Endothelial cell of umbilical vein (primary cell): Measurements from ENCODE around the gene PTPRCAP. TPM values are rescaled to one million over a fixed set of nuclear protein-coding genes. Genes with fewer than 3 reads are reported as not detected.

Source experiments
- BruUV-seq: library from RNA; stranded (reverse); fragments of 400-500 nt; replicated peaks from 2 replicates; lab custom pipeline; 2021; lab: Mats Ljungman, UMichigan
- CTCF ChIA-PET: fragments of 300-600, 350-600 bp; sonication (Branson Sonifier 250); formaldehyde crosslinking; loops from one replicate; lab custom pipeline; 2021; ENCODE audit warnings: antibody characterized with exemption, inconsistent platforms; lab: Charles Lee
- POLR2A ChIA-PET: fragments of 300-600, 350-600 bp; sonication (Branson Sonifier 250); formaldehyde crosslinking; loops from one replicate; lab custom pipeline; 2021; ENCODE audit warnings: antibody characterized with exemption, inconsistent platforms; lab: Charles Lee
- DNase-seq: peaks from one replicate; pipeline ENCODE4 v3.0.0-alpha.2; 2011; ENCODE audit warnings: low read depth, low spot score
- FAIRE-seq: peaks from 2 replicates; lab custom pipeline; 2011; peaks lifted over from hg19 to GRCh38; lab: Jason Lieb, UNC
- H2AFZ ChIP-seq: 2 replicates; pipeline ENCODE4 v1.6.0; 2012; ENCODE audit warnings: low read depth, low read length, control low read depth, inconsistent platforms
- H3K27ac ChIP-seq: 2 replicates; pipeline ENCODE4 v1.5.1; 2011; ENCODE audit warnings: low read depth, mild to moderate bottlenecking, control low read depth, low read length, moderate library complexity; ENCODE audit not compliant: insufficient read depth
- H3K27me3 ChIP-seq, 2 experiments: 2 replicates each; pipeline versions ENCODE4 v1.6.0 to v1.6.1; 2011; ENCODE audit warnings: low read length in 2 of 2, mixed read lengths in 1 of 2; ENCODE audit not compliant: control insufficient read depth in 2 of 2, insufficient read depth in 2 of 2
- H3K36me3 ChIP-seq, 2 experiments: 2 replicates in 1 of 2; 3 replicates in 1 of 2; pipeline ENCODE4 v1.5.1; 2011; ENCODE audit warnings: low read length in 2 of 2, mild to moderate bottlenecking in 1 of 2, moderate library complexity in 1 of 2; ENCODE audit not compliant: control insufficient read depth in 2 of 2, insufficient read depth in 2 of 2; ENCODE audit errors: extremely low read depth in 1 of 2
- H3K4me1 ChIP-seq: 3 replicates; pipeline ENCODE4 v1.5.1; 2011; ENCODE audit warnings: mild to moderate bottlenecking, low read length; ENCODE audit not compliant: control insufficient read depth, insufficient read depth; ENCODE audit errors: extremely low read depth
- H3K4me2 ChIP-seq: 2 replicates; pipeline ENCODE4 v1.6.1; 2011; ENCODE audit warnings: low read length, control low read depth, mixed read lengths; ENCODE audit not compliant: insufficient read depth
- H3K4me3 ChIP-seq, 3 experiments: fragments of 200-600 bp in 1 of 3; sonication (generic), shearing (Covaris generic) in 1 of 3; replicated peaks in 1 of 3; 2 replicates each; pipeline ENCODE4 v1.5.1; 2011 to 2016; ENCODE audit warnings: control low read depth in 3 of 3, low read length in 3 of 3, mild to moderate bottlenecking in 2 of 3, inconsistent platforms in 1 of 3, low read depth in 1 of 3, moderate library complexity in 1 of 3; ENCODE audit not compliant: insufficient read depth in 1 of 3
- H3K79me2 ChIP-seq: 2 replicates; pipeline ENCODE4 v1.6.0; 2012; ENCODE audit warnings: low read length, inconsistent platforms; ENCODE audit not compliant: control insufficient read depth, insufficient read depth
- H3K9ac ChIP-seq: replicated peaks from 2 replicates; pipeline ENCODE3; 2011; ENCODE audit warnings: low read length, control low read depth; ENCODE audit not compliant: insufficient read depth; ENCODE audit errors: extremely low read depth
- H3K9me1 ChIP-seq: replicated peaks from 3 replicates; pipeline ENCODE4 v1.6.0; 2011; ENCODE audit warnings: mild to moderate bottlenecking, low read length; ENCODE audit not compliant: control insufficient read depth, insufficient read depth; ENCODE audit errors: extremely low read depth
- H3K9me3 ChIP-seq: replicated peaks from 2 replicates; pipeline ENCODE4 v1.5.1; 2012; ENCODE audit warnings: low read length, inconsistent platforms; ENCODE audit not compliant: control insufficient read depth, insufficient read depth
- H4K20me1 ChIP-seq: replicated peaks from 2 replicates; pipeline ENCODE3; 2011; ENCODE audit warnings: mild to moderate bottlenecking, low read length; ENCODE audit not compliant: control insufficient read depth, insufficient read depth; ENCODE audit errors: extremely low read depth
- CTCF ChIP-seq, 2 donors: IDR thresholded peaks; 1 replicate in 1 of 2; 2 replicates in 1 of 2; pipeline ENCODE4 v1.5.1; 2011; ENCODE audit warnings: low read length in 2 of 2, mild to moderate bottlenecking in 2 of 2, moderate library complexity in 2 of 2, control low read depth in 1 of 2, inconsistent platforms in 1 of 2, low read depth in 1 of 2; ENCODE audit not compliant: insufficient read depth in 1 of 2; ENCODE audit errors: extremely low read depth in 1 of 2
- EZH2 ChIP-seq: IDR thresholded peaks from 2 replicates; pipeline ENCODE4 v1.6.1; 2012; ENCODE audit warnings: borderline replicate concordance, low read depth, mild to moderate bottlenecking, moderate library complexity, low read length, inconsistent platforms; ENCODE audit not compliant: severe bottlenecking
- FOS ChIP-seq: IDR thresholded peaks from 2 replicates; pipeline ENCODE4 v1.6.1; 2011; ENCODE audit warnings: mild to moderate bottlenecking, low read length, moderate library complexity, borderline replicate concordance; ENCODE audit not compliant: insufficient read depth
- GATA2 ChIP-seq: IDR thresholded peaks from 2 replicates; pipeline ENCODE4 v1.7.0; 2011; ENCODE audit warnings: low read depth, mild to moderate bottlenecking, moderate library complexity, mixed read lengths, low read length; ENCODE audit not compliant: insufficient read length, insufficient read depth
- JUN ChIP-seq: IDR thresholded peaks from 2 replicates; pipeline ENCODE4 v1.6.1; 2011; ENCODE audit warnings: borderline replicate concordance, low read depth; ENCODE audit not compliant: insufficient read length, insufficient read depth
- MAX ChIP-seq: IDR thresholded peaks from 2 replicates; pipeline ENCODE4 v1.6.1; 2011; ENCODE audit not compliant: insufficient read depth, insufficient read length
- MYC ChIP-seq: IDR thresholded peaks from one replicate; pipeline ENCODE4 v1.6.1; 2011; ENCODE audit warnings: mild to moderate bottlenecking, low read depth, low read length
- POLR2A ChIP-seq: IDR thresholded peaks from 2 replicates; pipeline ENCODE4 v1.6.1; 2012; ENCODE audit warnings: low read depth, mild to moderate bottlenecking, control low read depth, low read length
- POLR2AphosphoS5 ChIP-seq: IDR thresholded peaks from 2 replicates; pipeline ENCODE4 v1.6.1; 2012; ENCODE audit warnings: low read depth, mild to moderate bottlenecking, control low read depth, low read length, moderate library complexity; ENCODE audit not compliant: insufficient read depth
- dilution Hi-C: fragments of 300-500 bp; cut with MboI; formaldehyde crosslinking; loops from one replicate; pipeline ENCODE4 v1.15.0; 2019; ENCODE audit warnings: low sequenced_read_pairs; ENCODE audit not compliant: extremely low pct_ligation_motif_present
- intact Hi-C: fragments of 100-400 bp; cut with micrococcal nuclease; formaldehyde crosslinking; loops from one replicate; pipeline ENCODE4 v1.10.0; 2022
- polyA plus RNA-seq, 4 experiments: library from polyadenylated mRNA; depleted of rRNA in 3 of 4; stranded (reverse) in 3 of 4; unstranded in 1 of 4; fragments of >200 nt; gene quantifications; 2 replicates each; pipeline versions ENCODE4 v1.2.1 to v1.2.3, GENCODE V29; 2011 to 2012; ENCODE audit warnings: missing spikeins in 1 of 4
- total RNA-seq: library from RNA; stranded (reverse); gene quantifications from 2 replicates; pipeline ENCODE4 v1.2.3, GENCODE V29; 2021

Gene PTPRCAP
- total and polyA plus RNA-seq, 2 donors (not counting 3 experiments of a cell fraction or from before 2014, with no cell fraction given) = 3.6 TPM; not detected in 1

- BruUV-seq = TSS peak; percentile 23
- ChIA-PET POLR2A (interaction anchor here (0.6 kb wide), 1 partner anchor 112 kb away, joined by 7 read pairs; no protein-coding TSS in a partner anchor), CTCF (interaction anchor here (0.8 to 2.6 kb wide), 7 partner anchors 8 to 123 kb away, joined by 3 to 26 read pairs (median 4); partner anchors contain the start of genes AIP, GPR152 and PPP1CA)
- Histone ChIP-seq H3K9ac (peak overlapping the region; percentile 54), H3K27me3 (no peaks in the 10 kb centered on the region), H3K27ac (no peak overlapping the region), H3K9me3 (no peaks in the 10 kb centered on the region), H3K4me1 (peaks cover 19% of the 10 kb centered on the region), H3K4me2 (peak overlapping the region; percentile 52), H3K4me3 (peak overlapping the region; percentile 64 to 79 (median 73)), H4K20me1 (no peaks in the 10 kb centered on the region), H3K36me3 (no peaks in the 10 kb centered on the region), H3K9me1 (no peaks in the 10 kb centered on the region), H2AFZ (no peak overlapping the region), H3K79me2 (no peaks in the 10 kb centered on the region)
- dilution Hi-C loops = no loop called here
- intact Hi-C loops = loop anchor here (2.0 to 5.0 kb wide), 3 partner anchors 40 to 116 kb away; partner anchors contain the start of genes POLD4 and RPS6KB2
- no peak for TF ChIP-seq MYC
- no peak for TF ChIP-seq FOS
- no peak for TF ChIP-seq POLR2AphosphoS5
- no peak for TF ChIP-seq MAX
- no peak for TF ChIP-seq POLR2A
- no peak for TF ChIP-seq GATA2
- no peak for TF ChIP-seq CTCF (IDR thresholded peaks at IDR 0.05; ENCODE audit: extremely low read depth in 1 of 2, insufficient read depth in 1 of 2, low read depth in 1 of 2, low read length in 2 of 2)
- TF ChIP-seq JUN = no peak
- TF ChIP-seq EZH2 = no peak
- DNase-seq (no peak), FAIRE-seq (no peak)
Measured at GRCh38 chr11:67468456-67468758, 30.9 kb upstream of the PTPRCAP start.
